ENCODE data around the gene ARMC9.

- TF ChIP-seq CTCF (IDR thresholded peaks at IDR 0.05) (no peak), POLR2A (IDR thresholded peaks at IDR 0.05) (no peak)
These were observed 4.7 kb downstream of the ARMC9 start for GRCh38 chr2:231203087-231203486.

Measured in heart left ventricle (tissue), 13 donors.